ENCODE results near the gene ATG101.
A peak's percentile ranks its signal among the peaks of the same experiment; 100 is the strongest.

Gene ATG101

GRCh38 chr12:52037248-52037861, 32.4 kb upstream of the ATG101 start:
- 0 out of 3 replicates have a peak, but pooled peaks have one; percentile 6 for ATAC-seq
- TF ChIP-seq ZFP3 (CRISPR knock-in tag; IDR thresholded peaks at IDR 0.05) (peak; percentile 32; the same call in 1 of the 2 replicates), TSHZ2 (CRISPR knock-in tag; IDR thresholded peaks at IDR 0.05) (no peak), ISL1 (CRISPR knock-in tag; IDR thresholded peaks at IDR 0.05) (no peak), ZNF70 (CRISPR knock-in tag; IDR thresholded peaks at IDR 0.05) (no peak), TCF4 (CRISPR knock-in tag; IDR thresholded peaks at IDR 0.05; ENCODE audit: borderline replicate concordance) (no peak), CSRNP3 (CRISPR knock-in tag; IDR thresholded peaks at IDR 0.05) (no peak), OSR1 (CRISPR knock-in tag; IDR thresholded peaks at IDR 0.05) (no peak), PPARA (CRISPR knock-in tag; IDR thresholded peaks at IDR 0.05; ENCODE audit: borderline replicate concordance) (no peak), CREB5 (CRISPR knock-in tag; IDR thresholded peaks at IDR 0.05; ENCODE audit: low read depth) (0 out of 2 replicates have a peak, but pooled peaks have one; percentile 26), PATZ1 (CRISPR knock-in tag; IDR thresholded peaks at IDR 0.05; ENCODE audit: borderline replicate concordance) (peak; percentile 50; the same call in 1 of the 2 replicates), GLIS3 (CRISPR knock-in tag; IDR thresholded peaks at IDR 0.05) (no peak), ZNF8 (CRISPR knock-in tag; IDR thresholded peaks at IDR 0.05) (no peak), RARB (CRISPR knock-in tag; IDR thresholded peaks at IDR 0.05) (no peak), POU6F1 (CRISPR knock-in tag; IDR thresholded peaks at IDR 0.05; ENCODE audit: borderline replicate concordance, low read depth) (no peak), SNAI2 (CRISPR knock-in tag; IDR thresholded peaks at IDR 0.05) (no peak), ZNF565 (CRISPR knock-in tag; conservative IDR thresholded peaks at IDR 0.05; ENCODE audit: low read depth) (no peak), ZC3H10 (CRISPR knock-in tag; IDR thresholded peaks at IDR 0.05) (no peak), ZFP30 (CRISPR knock-in tag; IDR thresholded peaks at IDR 0.05) (no peak), TOX (CRISPR knock-in tag; IDR thresholded peaks at IDR 0.05; ENCODE audit: borderline replicate concordance) (no peak), ARNTL (CRISPR knock-in tag; IDR thresholded peaks at IDR 0.05; ENCODE audit: borderline replicate concordance, low read depth) (no peak), ESRRG (CRISPR knock-in tag; IDR thresholded peaks at IDR 0.05) (peak; percentile 33; the same call in 1 of the 2 replicates), CSDC2 (CRISPR knock-in tag; IDR thresholded peaks at IDR 0.05) (no peak), BACH2 (CRISPR knock-in tag; IDR thresholded peaks at IDR 0.05; ENCODE audit: borderline replicate concordance) (no peak)

GRCh38 chr12:52038447-52038846, 31.3 kb upstream of the ATG101 start:
- ATAC-seq: no peak
- TF ChIP-seq ARNTL (CRISPR knock-in tag; IDR thresholded peaks at IDR 0.05; ENCODE audit: borderline replicate concordance, low read depth): no peak
- TF ChIP-seq ISL1 (CRISPR knock-in tag; IDR thresholded peaks at IDR 0.05): no peak
- no peak for TF ChIP-seq TOX (CRISPR knock-in tag; IDR thresholded peaks at IDR 0.05; ENCODE audit: borderline replicate concordance)
- TF ChIP-seq ZFP30 (CRISPR knock-in tag; IDR thresholded peaks at IDR 0.05): no peak
- TF ChIP-seq ZC3H10 (CRISPR knock-in tag; IDR thresholded peaks at IDR 0.05): no peak
- no peak for TF ChIP-seq TSHZ2 (CRISPR knock-in tag; IDR thresholded peaks at IDR 0.05)
- TF ChIP-seq TCF4 (CRISPR knock-in tag; IDR thresholded peaks at IDR 0.05; ENCODE audit: borderline replicate concordance): no peak
- no peak for TF ChIP-seq CREB5 (CRISPR knock-in tag; IDR thresholded peaks at IDR 0.05; ENCODE audit: low read depth)
- no peak for TF ChIP-seq RARB (CRISPR knock-in tag; IDR thresholded peaks at IDR 0.05)
- no peak for TF ChIP-seq CSDC2 (CRISPR knock-in tag; IDR thresholded peaks at IDR 0.05)
- TF ChIP-seq PATZ1 (CRISPR knock-in tag; IDR thresholded peaks at IDR 0.05; ENCODE audit: borderline replicate concordance): no peak
- no peak for TF ChIP-seq ZNF70 (CRISPR knock-in tag; IDR thresholded peaks at IDR 0.05)
- no peak for TF ChIP-seq ESRRG (CRISPR knock-in tag; IDR thresholded peaks at IDR 0.05)
